ENCODE measurements around the gene KCNQ1.

GRCh38 chr11:2652333-2653197 is 207.8 kb downstream of the KCNQ1 start:
- TF ChIP-seq EZH2 (IDR thresholded peaks at IDR 0.05; ENCODE audit: insufficient read depth, poor library complexity, severe bottlenecking) (no peak), EZH2phosphoT487 (IDR thresholded peaks at IDR 0.05; ENCODE audit: insufficient read depth, low read depth) (no peak)
